Panc1 (cell line): ENCODE results near the gene CLRN1.

Source experiments
- CTCF ChIP-seq: fragments of 450-650 bp; IDR thresholded peaks from 2 replicates; pipeline ENCODE4 v1.5.1; 2017; ENCODE audit warnings: mild to moderate bottlenecking
- POLR2AphosphoS5 ChIP-seq: IDR thresholded peaks from 2 replicates; pipeline ENCODE4 v1.6.1; 2012; ENCODE audit warnings: mild to moderate bottlenecking, low read depth, low read length, moderate library complexity

GRCh38 chr3:151003768-151004134 lies 31.2 kb upstream of the CLRN1 start:
- TF ChIP-seq CTCF, result no peak
- TF ChIP-seq POLR2AphosphoS5, result no peak
